ENCODE results near the gene TFDP1.

Gene TFDP1

DNA sequence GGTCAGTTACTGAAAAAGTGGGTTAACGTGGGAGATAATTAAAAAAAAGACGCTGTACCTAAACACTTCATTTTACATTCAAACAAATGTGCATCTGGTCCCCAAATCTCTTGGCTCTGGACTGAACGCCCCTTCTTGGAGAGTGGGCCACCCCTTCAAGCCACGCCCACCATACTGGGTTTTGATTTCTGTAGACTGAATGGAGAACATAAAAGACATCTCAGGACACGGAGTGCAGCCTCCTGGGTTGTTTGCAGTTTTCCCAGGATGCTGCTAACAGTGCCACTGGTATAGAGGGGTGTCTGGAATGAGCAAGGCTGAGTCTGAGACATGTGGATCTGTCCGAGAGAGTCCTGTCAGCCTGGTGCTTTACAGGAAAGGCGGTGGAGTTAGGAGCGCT is 10.6 kb downstream of the TFDP1 start:
- Mint-ChIP-seq H3K36me3 (ENCODE audit: low read depth) (peaks cover 80% of the 10 kb centered on the region), H3K4me1 (no peaks in the 10 kb centered on the region), H3K27ac (no peak overlapping the region), H3K27me3 (ENCODE audit: low read depth) (no peaks in the 10 kb centered on the region), H3K9me3 (peaks cover 14% of the 10 kb centered on the region), H3K4me3 (no peak overlapping the region)
- no peak for TF ChIP-seq CTCF (IDR thresholded peaks at IDR 0.05; ENCODE audit: unreplicated experiment in 3 of 3)

GRCh38 chr13:113596321-113597200 is 12.0 kb downstream of the TFDP1 start:
- H3K27me3 Mint-ChIP-seq (ENCODE audit: low read depth), result no peaks in the 10 kb centered on the region
- no peaks in the 10 kb centered on the region for H3K4me1 Mint-ChIP-seq
- no peak for TF ChIP-seq CTCF (IDR thresholded peaks at IDR 0.05; ENCODE audit: unreplicated experiment in 3 of 3)
- H3K9me3 Mint-ChIP-seq, result peaks cover 14% of the 10 kb centered on the region
- no peak overlapping the region for H3K4me3 Mint-ChIP-seq
- peaks cover 76% of the 10 kb centered on the region for H3K36me3 Mint-ChIP-seq (ENCODE audit: low read depth)
- no peak overlapping the region for H3K27ac Mint-ChIP-seq

- no peak for TF ChIP-seq CTCF (IDR thresholded peaks at IDR 0.05; ENCODE audit: unreplicated experiment in 3 of 3)
- Mint-ChIP-seq H3K9me3 (peaks cover 14% of the 10 kb centered on the region), H3K4me3 (no peak overlapping the region), H3K27ac (no peak overlapping the region), H3K36me3 (ENCODE audit: low read depth) (peaks cover 71% of the 10 kb centered on the region), H3K27me3 (ENCODE audit: low read depth) (no peaks in the 10 kb centered on the region), H3K4me1 (no peaks in the 10 kb centered on the region)
These were observed 13.0 kb downstream of the TFDP1 start for GRCh38 chr13:113597391-113598080.

GRCh38 chr13:113598081-113598410 is 13.5 kb downstream of the TFDP1 start:
- peaks cover 14% of the 10 kb centered on the region for H3K9me3 Mint-ChIP-seq
- no peak overlapping the region for H3K27ac Mint-ChIP-seq
- H3K27me3 Mint-ChIP-seq (ENCODE audit: low read depth), result no peaks in the 10 kb centered on the region
- H3K4me3 Mint-ChIP-seq, result no peak overlapping the region
- no peak for TF ChIP-seq CTCF (IDR thresholded peaks at IDR 0.05; ENCODE audit: unreplicated experiment in 3 of 3)
- peaks cover 72% of the 10 kb centered on the region for H3K36me3 Mint-ChIP-seq (ENCODE audit: low read depth)
- H3K4me1 Mint-ChIP-seq, result no peaks in the 10 kb centered on the region

GRCh38 chr13:113598481-113598880 is 13.9 kb downstream of the TFDP1 start:
- Mint-ChIP-seq H3K27ac (no peak overlapping the region), H3K4me3 (no peak overlapping the region), H3K36me3 (ENCODE audit: low read depth) (peaks cover 72% of the 10 kb centered on the region), H3K4me1 (no peaks in the 10 kb centered on the region), H3K27me3 (ENCODE audit: low read depth) (no peaks in the 10 kb centered on the region), H3K9me3 (peaks cover 14% of the 10 kb centered on the region)
- no peak for TF ChIP-seq CTCF (IDR thresholded peaks at IDR 0.05; ENCODE audit: unreplicated experiment in 3 of 3)

Data from nephron (organoid).